ENCODE measurements around the gene FCGR3B. TPM values are rescaled to one million over a fixed set of nuclear protein-coding genes. Genes with fewer than 3 reads are reported as not detected.
"Not testable (repeated sequence)": the region's sequence is repeated elsewhere in the genome, so short reads cannot be mapped to it uniquely, and the experiment has no call there.

FCGR3B gene
- total RNA-seq, 1 experiment from 2014 or later = not detected

DNA sequence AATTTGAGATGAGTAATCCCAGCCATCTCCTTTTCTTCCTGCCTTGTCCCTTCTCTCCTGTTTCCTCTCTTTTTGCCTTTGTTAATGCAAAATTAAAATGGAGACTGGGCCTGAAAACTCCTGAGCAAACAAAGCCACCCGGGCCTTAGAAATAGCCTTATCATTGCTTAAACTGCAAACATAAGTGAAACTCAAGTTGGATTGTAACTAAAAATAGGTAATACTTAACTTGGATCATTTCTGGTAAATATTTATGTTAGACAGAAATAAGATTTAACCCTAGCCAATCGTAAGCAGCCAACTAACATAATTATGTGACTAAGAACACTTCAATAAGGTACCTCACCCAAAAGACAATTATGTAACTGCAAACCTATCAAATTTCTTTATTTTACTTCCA lies 35.4 kb downstream of the FCGR3B start:
- H3K27ac ChIP-seq (ENCODE audit: low read depth, low read length); RAD21 ChIA-PET (ENCODE audit: low non-redundant PET in 1 of 2, low total read pairs in 2 of 2, uncharacterized antibody in 2 of 2, unreplicated experiment in 2 of 2); intact Hi-C loops (cut with micrococcal nuclease): not testable (repeated sequence)

GRCh38 chr1:161595173-161595572 lies 35.8 kb downstream of the FCGR3B start:
- POLR2A ChIA-PET, ATAC-seq, CTCF ChIA-PET: not testable (repeated sequence)

More for the DNA sequence above, 35.4 kb downstream of the FCGR3B start:
- ATAC-seq; H4K20me1 ChIP-seq (ENCODE audit: insufficient read depth); H3K4me3 ChIP-seq (replicated peaks in 1 of 2; ENCODE audit: low read depth in 1 of 2, low read length in 2 of 2); H3K9ac ChIP-seq (ENCODE audit: low read length); H3K9me2 ChIP-seq (ENCODE audit: insufficient read depth); H3K4me1 ChIP-seq (ENCODE audit: control insufficient read depth in 1 of 2, insufficient read depth in 2 of 2, low read length in 2 of 2); H2AFZ ChIP-seq (ENCODE audit: low read depth, low read length, poor library complexity, severe bottlenecking); CTCF ChIA-PET; DNase-seq (ENCODE audit: low read depth, low spot score); BruUV-seq (replicated peaks); H3K36me3 ChIP-seq (ENCODE audit: control insufficient read depth in 1 of 2, insufficient read depth in 2 of 2, low read length in 2 of 2); H3K79me2 ChIP-seq (ENCODE audit: insufficient read depth, low read length); POLR2A ChIA-PET; H3K4me2 ChIP-seq (ENCODE audit: low read length); H3K27me3 ChIP-seq (ENCODE audit: insufficient read depth, low read length); H3K9me3 ChIP-seq (ENCODE audit: control insufficient read depth in 1 of 2, insufficient read depth in 1 of 2, low read depth in 1 of 2, low read length in 2 of 2): not testable (repeated sequence)

DNA sequence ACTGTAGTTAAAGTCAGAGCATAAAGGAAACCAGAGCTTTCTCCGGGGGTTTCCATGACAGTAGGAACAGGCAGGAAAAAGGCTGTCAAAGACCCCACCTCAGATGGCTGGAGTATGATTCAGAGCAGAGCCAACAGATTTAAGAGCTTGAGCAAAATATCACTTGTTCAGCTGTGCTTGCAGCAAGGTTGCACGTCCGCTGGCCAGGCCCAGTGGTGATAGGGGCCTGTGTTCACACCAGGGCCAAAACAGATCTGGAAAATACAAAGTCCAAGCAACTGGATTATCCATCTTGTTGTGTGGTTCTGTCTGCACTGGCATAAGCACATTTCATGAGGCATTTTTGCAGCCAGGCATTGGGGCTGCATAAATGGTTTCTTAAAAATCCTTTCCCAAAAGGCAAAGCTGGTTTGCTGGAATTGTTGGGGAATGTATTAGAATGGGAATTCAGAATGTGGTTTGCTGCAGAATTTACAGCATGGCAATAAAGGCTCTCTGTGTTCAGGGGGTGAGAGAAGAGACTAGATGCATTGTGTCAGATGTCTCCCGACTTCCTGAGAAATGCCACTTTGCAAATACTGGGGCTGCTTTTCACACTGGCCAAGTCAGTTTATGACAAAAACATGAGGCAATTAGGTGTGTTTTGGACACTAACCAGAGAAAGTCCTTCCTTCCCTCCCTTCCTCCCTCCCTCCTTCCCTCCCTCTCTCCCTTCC lies 36.5 kb downstream of the FCGR3B start:
- CTCF ChIA-PET; BruUV-seq (replicated peaks); ATAC-seq; H3K4me1 ChIP-seq (ENCODE audit: control insufficient read depth in 1 of 2, insufficient read depth in 2 of 2, low read length in 2 of 2); H3K27me3 ChIP-seq (ENCODE audit: insufficient read depth, low read length); H3K9ac ChIP-seq (ENCODE audit: low read length); H3K9me2 ChIP-seq (ENCODE audit: insufficient read depth); POLR2A ChIA-PET; H3K4me3 ChIP-seq (replicated peaks in 1 of 2; ENCODE audit: low read depth in 1 of 2, low read length in 2 of 2); DNase-seq (ENCODE audit: low read depth, low spot score); H4K20me1 ChIP-seq (ENCODE audit: insufficient read depth); H2AFZ ChIP-seq (ENCODE audit: low read depth, low read length, poor library complexity, severe bottlenecking); H3K4me2 ChIP-seq (ENCODE audit: low read length); H3K9me3 ChIP-seq (ENCODE audit: control insufficient read depth in 1 of 2, insufficient read depth in 1 of 2, low read depth in 1 of 2, low read length in 2 of 2); H3K79me2 ChIP-seq (ENCODE audit: insufficient read depth, low read length); RAD21 ChIA-PET (ENCODE audit: low non-redundant PET in 1 of 2, low total read pairs in 2 of 2, uncharacterized antibody in 2 of 2, unreplicated experiment in 2 of 2); intact Hi-C loops (cut with micrococcal nuclease); H3K36me3 ChIP-seq (ENCODE audit: control insufficient read depth in 1 of 2, insufficient read depth in 2 of 2, low read length in 2 of 2); H3K27ac ChIP-seq (ENCODE audit: low read depth, low read length): not testable (repeated sequence)

More at GRCh38 chr1:161595173-161595572, 35.8 kb downstream of the FCGR3B start:
- H3K9ac ChIP-seq (ENCODE audit: low read length); H3K4me2 ChIP-seq (ENCODE audit: low read length); BruUV-seq (replicated peaks); H3K9me2 ChIP-seq (ENCODE audit: insufficient read depth); H3K36me3 ChIP-seq (ENCODE audit: control insufficient read depth in 1 of 2, insufficient read depth in 2 of 2, low read length in 2 of 2); H3K4me1 ChIP-seq (ENCODE audit: control insufficient read depth in 1 of 2, insufficient read depth in 2 of 2, low read length in 2 of 2); intact Hi-C loops (cut with micrococcal nuclease); H3K27me3 ChIP-seq (ENCODE audit: insufficient read depth, low read length); H4K20me1 ChIP-seq (ENCODE audit: insufficient read depth); H3K9me3 ChIP-seq (ENCODE audit: control insufficient read depth in 1 of 2, insufficient read depth in 1 of 2, low read depth in 1 of 2, low read length in 2 of 2); H3K4me3 ChIP-seq (replicated peaks in 1 of 2; ENCODE audit: low read depth in 1 of 2, low read length in 2 of 2); H2AFZ ChIP-seq (ENCODE audit: low read depth, low read length, poor library complexity, severe bottlenecking); RAD21 ChIA-PET (ENCODE audit: low non-redundant PET in 1 of 2, low total read pairs in 2 of 2, uncharacterized antibody in 2 of 2, unreplicated experiment in 2 of 2); DNase-seq (ENCODE audit: low read depth, low spot score); H3K27ac ChIP-seq (ENCODE audit: low read depth, low read length); H3K79me2 ChIP-seq (ENCODE audit: insufficient read depth, low read length): not testable (repeated sequence)

DNA sequence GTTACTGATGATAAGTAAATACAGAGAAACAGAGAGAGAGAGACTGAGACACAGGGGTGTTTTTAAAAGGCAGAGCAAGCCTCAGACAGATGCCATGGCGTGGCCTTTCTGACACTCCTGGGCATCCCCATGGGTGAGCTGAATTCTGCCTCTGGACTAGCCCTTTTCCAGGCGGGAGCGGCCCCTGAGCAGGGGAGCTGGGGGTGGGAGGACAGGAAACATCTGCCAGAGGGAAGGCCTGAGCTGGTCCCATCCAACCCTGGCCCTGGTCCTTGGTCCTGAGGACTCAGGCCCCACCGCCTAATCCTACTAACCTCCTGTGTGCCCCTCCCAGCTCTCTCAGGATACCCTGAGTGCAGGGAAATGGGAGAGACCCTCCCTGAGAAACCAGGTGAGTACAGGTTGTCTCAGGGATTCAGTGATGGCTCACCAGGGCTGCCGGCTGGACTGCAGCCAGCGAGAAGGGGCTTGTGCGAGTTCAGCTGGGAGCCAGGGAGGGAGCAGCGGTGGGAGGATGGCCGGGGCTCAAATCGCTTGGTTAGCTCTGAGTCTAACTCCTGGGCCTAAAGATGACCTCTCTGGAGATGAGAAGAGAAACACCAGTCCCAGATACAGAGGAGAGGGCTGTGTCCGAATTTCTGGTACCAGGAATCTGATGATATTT lies 37.8 kb downstream of the FCGR3B start:
- POLR2A ChIA-PET = not testable (repeated sequence)

More for the DNA sequence above, 37.8 kb downstream of the FCGR3B start:
- H3K27ac ChIP-seq (ENCODE audit: low read depth, low read length); H3K4me2 ChIP-seq (ENCODE audit: low read length); H3K27me3 ChIP-seq (ENCODE audit: insufficient read depth, low read length); ATAC-seq; H3K4me1 ChIP-seq (ENCODE audit: control insufficient read depth in 1 of 2, insufficient read depth in 2 of 2, low read length in 2 of 2); DNase-seq (ENCODE audit: low read depth, low spot score); H3K36me3 ChIP-seq (ENCODE audit: control insufficient read depth in 1 of 2, insufficient read depth in 2 of 2, low read length in 2 of 2); H2AFZ ChIP-seq (ENCODE audit: low read depth, low read length, poor library complexity, severe bottlenecking); CTCF ChIA-PET; H4K20me1 ChIP-seq (ENCODE audit: insufficient read depth); H3K79me2 ChIP-seq (ENCODE audit: insufficient read depth, low read length); H3K9me3 ChIP-seq (ENCODE audit: control insufficient read depth in 1 of 2, insufficient read depth in 1 of 2, low read depth in 1 of 2, low read length in 2 of 2); intact Hi-C loops (cut with micrococcal nuclease); H3K9me2 ChIP-seq (ENCODE audit: insufficient read depth); H3K4me3 ChIP-seq (replicated peaks in 1 of 2; ENCODE audit: low read depth in 1 of 2, low read length in 2 of 2); RAD21 ChIA-PET (ENCODE audit: low non-redundant PET in 1 of 2, low total read pairs in 2 of 2, uncharacterized antibody in 2 of 2, unreplicated experiment in 2 of 2); H3K9ac ChIP-seq (ENCODE audit: low read length); BruUV-seq (replicated peaks): not testable (repeated sequence)
